Duodenal mucosa (tissue), 2 donors: Measurements from ENCODE around the gene MRPL38.
"Not testable (repeated sequence)": the region's sequence is repeated elsewhere in the genome, so short reads cannot be mapped to it uniquely, and the experiment has no call there.

Experiments
- H3K27ac ChIP-seq: one replicate; pipeline ENCODE4 v1.7.0; 2013; ENCODE audit warnings: low read depth, low read length
- H3K27me3 ChIP-seq, 2 donors: one replicate each; pipeline ENCODE4 v1.7.0; 2013; ENCODE audit warnings: low read length in 2 of 2, control low read depth in 1 of 2; ENCODE audit not compliant: insufficient read depth in 2 of 2, control insufficient read depth in 1 of 2
- H3K36me3 ChIP-seq, 2 donors: one replicate each; pipeline ENCODE4 v1.7.0; 2013; ENCODE audit warnings: low read length in 2 of 2, control low read depth in 1 of 2; ENCODE audit not compliant: insufficient read depth in 2 of 2, control insufficient read depth in 1 of 2
- H3K4me1 ChIP-seq, 2 donors: one replicate each; pipeline ENCODE4 v1.7.0; 2013; ENCODE audit warnings: low read length in 2 of 2, control low read depth in 1 of 2; ENCODE audit not compliant: insufficient read depth in 2 of 2, control insufficient read depth in 1 of 2
- H3K4me3 ChIP-seq, 2 donors: one replicate each; pipeline ENCODE4 v1.7.0; 2013; ENCODE audit warnings: low read length in 2 of 2, low read depth in 1 of 2
- H3K9ac ChIP-seq, 2 donors: one replicate each; pipeline ENCODE4 v1.7.0; 2013; ENCODE audit warnings: low read length in 2 of 2, low read depth in 1 of 2
- H3K9me3 ChIP-seq, 2 donors: one replicate each; pipeline ENCODE4 v1.7.0; 2013; ENCODE audit warnings: low read length in 2 of 2, control low read depth in 1 of 2; ENCODE audit not compliant: control insufficient read depth in 1 of 2

The MRPL38 gene

GRCh38 chr17:75854881-75855309 is 49.8 kb downstream of the MRPL38 start:
- Histone ChIP-seq H3K27ac (peak overlapping the region; percentile 53), H3K9me3 (no peaks in the 10 kb centered on the region), H3K4me3 (peak overlapping the region; percentile 84 to 91), H3K36me3 (peaks cover under 1 to 15% of the 10 kb centered on the region in 2 donors), H3K4me1 (peaks cover 15 to 17% of the 10 kb centered on the region in 2 donors), H3K27me3 (no peaks in the 10 kb centered on the region), H3K9ac (peak overlapping the region; percentile 67 to 95)

- Histone ChIP-seq H3K9ac (peak overlapping the region; percentile 14 to 95), H3K4me3 (peak overlapping the region; percentile 84 to 91), H3K27ac (peak overlapping the region; percentile 53), H3K27me3 (no peaks in the 10 kb centered on the region), H3K36me3 (peaks cover 7 to 22% of the 10 kb centered on the region in 2 donors), H3K4me1 (peaks cover 15 to 17% of the 10 kb centered on the region in 2 donors), H3K9me3 (no peaks in the 10 kb centered on the region)
Measured at GRCh38 chr17:75854101-75854748, 50.5 kb downstream of the MRPL38 start.

- H3K27ac ChIP-seq, result no peak overlapping the region
- H3K4me1 ChIP-seq, result peaks cover 15 to 17% of the 10 kb centered on the region in 2 donors
- H3K27me3 ChIP-seq, result no peaks in the 10 kb centered on the region
- H3K36me3 ChIP-seq, result peaks cover 8 to 30% of the 10 kb centered on the region in 2 donors
- peak overlapping the region in 1 of 2 donors; percentile 32 for H3K9ac ChIP-seq
- no peak overlapping the region for H3K4me3 ChIP-seq
- H3K9me3 ChIP-seq, result no peaks in the 10 kb centered on the region
Measured at GRCh38 chr17:75853433-75853832, 51.3 kb downstream of the MRPL38 start.

GRCh38 chr17:75851693-75851991 is 53.0 kb downstream of the MRPL38 start:
- H3K4me3 ChIP-seq, H3K27ac ChIP-seq, H3K27me3 ChIP-seq, H3K9me3 ChIP-seq, H3K9ac ChIP-seq: not testable (repeated sequence)
- Histone ChIP-seq H3K36me3 (peaks cover 24 to 48% of the 10 kb centered on the region in 2 donors), H3K4me1 (peaks cover 25% of the 10 kb centered on the region in 2 donors)

GRCh38 chr17:75850928-75851692 is 53.6 kb downstream of the MRPL38 start:
- H3K9me3 ChIP-seq, result no peaks in the 10 kb centered on the region
- peaks cover 28 to 52% of the 10 kb centered on the region in 2 donors for H3K36me3 ChIP-seq
- H3K9ac ChIP-seq, result no peak overlapping the region
- peaks cover 23 to 25% of the 10 kb centered on the region in 2 donors for H3K4me1 ChIP-seq
- no peak overlapping the region for H3K27ac ChIP-seq
- H3K27me3 ChIP-seq, result no peaks in the 10 kb centered on the region
- no peak overlapping the region for H3K4me3 ChIP-seq

- Histone ChIP-seq H3K9ac (no peak overlapping the region), H3K4me1 (peaks cover 35 to 37% of the 10 kb centered on the region in 2 donors), H3K27ac (no peak overlapping the region), H3K4me3 (no peak overlapping the region), H3K9me3 (no peaks in the 10 kb centered on the region), H3K36me3 (peaks cover 29 to 55% of the 10 kb centered on the region in 2 donors), H3K27me3 (no peaks in the 10 kb centered on the region)
Measured at GRCh38 chr17:75849724-75850123, 55.0 kb downstream of the MRPL38 start.

- no peaks in the 10 kb centered on the region for H3K27me3 ChIP-seq
- H3K4me1 ChIP-seq, result peaks cover 36 to 37% of the 10 kb centered on the region in 2 donors
- H3K9me3 ChIP-seq, result no peaks in the 10 kb centered on the region
- no peak overlapping the region for H3K9ac ChIP-seq
- peaks cover 29 to 55% of the 10 kb centered on the region in 2 donors for H3K36me3 ChIP-seq
- H3K27ac ChIP-seq, result no peak overlapping the region
- H3K4me3 ChIP-seq, result no peak overlapping the region
Measured at GRCh38 chr17:75849279-75849646, 55.4 kb downstream of the MRPL38 start.
